ENCODE results near the gene SPIN2A.
"Not testable (repeated sequence)": the region's sequence is repeated elsewhere in the genome, so short reads cannot be mapped to it uniquely, and the experiment has no call there.

SPIN2A gene

GRCh38 chrX:57137073-57137472 is at the start of gene SPIN2A:
SPIN2A (minus strand) TSS chrX:57137397; CDS start chrX:57136597, 800 bp downstream.
- POLR2A ChIA-PET; DNase-seq (ENCODE audit: extremely low spot score); CTCF ChIA-PET: not testable (repeated sequence)

DNA sequence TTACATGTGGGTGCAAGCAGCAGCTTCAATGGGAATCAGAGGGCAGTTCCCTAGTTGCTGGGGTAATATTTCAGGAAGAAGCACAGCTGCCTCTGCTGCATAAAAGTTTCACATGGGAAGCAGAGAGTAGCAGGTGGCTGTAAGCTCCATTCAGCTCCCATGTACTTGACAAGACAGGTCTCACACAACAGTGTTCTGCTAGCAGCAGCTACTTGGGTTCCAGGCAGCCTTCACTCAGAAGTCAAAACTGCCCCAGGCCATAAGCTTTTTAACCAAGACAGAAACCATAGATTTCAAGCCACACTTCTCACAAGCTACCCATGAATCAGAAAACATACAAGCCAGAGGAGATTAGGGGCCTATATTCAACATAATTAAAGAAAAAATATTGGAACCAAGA is 41.4 kb upstream of the SPIN2A start:
- DNase-seq (ENCODE audit: extremely low spot score): no peak
- TF ChIP-seq HDGF (IDR thresholded peaks at IDR 0.05; ENCODE audit: borderline replicate concordance) (no peak), L3MBTL2 (conservative IDR thresholded peaks at IDR 0.05) (no peak), FOXK2 (IDR thresholded peaks at IDR 0.05) (no peak), ZNF384 (IDR thresholded peaks at IDR 0.05) (no peak), PKNOX1 (IDR thresholded peaks at IDR 0.05) (no peak), LEF1 (IDR thresholded peaks at IDR 0.05; ENCODE audit: borderline replicate concordance) (no peak), FOXA1 (IDR thresholded peaks at IDR 0.05) (no peak), ARNT (IDR thresholded peaks at IDR 0.05) (no peak), BHLHE40 (IDR thresholded peaks at IDR 0.05; ENCODE audit: borderline replicate concordance) (no peak), ELF4 (IDR thresholded peaks at IDR 0.05) (no peak)
- ChIA-PET CTCF (no interaction called here), POLR2A (no interaction called here)

- no peak for DNase-seq (ENCODE audit: extremely low spot score)
- TF ChIP-seq NFRKB (IDR thresholded peaks at IDR 0.05) (no peak), SP1 (IDR thresholded peaks at IDR 0.05) (no peak), ARNT (IDR thresholded peaks at IDR 0.05) (no peak), TARDBP (IDR thresholded peaks at IDR 0.05) (no peak), ZNF384 (IDR thresholded peaks at IDR 0.05) (no peak), FOXK2 (IDR thresholded peaks at IDR 0.05) (no peak), BHLHE40 (IDR thresholded peaks at IDR 0.05; ENCODE audit: borderline replicate concordance) (no peak), FOXM1 (IDR thresholded peaks at IDR 0.05; ENCODE audit: borderline replicate concordance) (no peak), LEF1 (IDR thresholded peaks at IDR 0.05; ENCODE audit: borderline replicate concordance) (no peak), L3MBTL2 (conservative IDR thresholded peaks at IDR 0.05) (no peak), SUZ12 (IDR thresholded peaks at IDR 0.05) (no peak), HDGF (IDR thresholded peaks at IDR 0.05; ENCODE audit: borderline replicate concordance) (no peak)
- POLR2A ChIA-PET: no interaction called here
- CTCF ChIA-PET: no interaction called here
Observed at GRCh38 chrX:57177070-57177469, 39.9 kb upstream of the SPIN2A start.

GRCh38 chrX:57172544-57172943 is 35.3 kb upstream of the SPIN2A start:
- DNase-seq (ENCODE audit: extremely low spot score): no peak

DNA sequence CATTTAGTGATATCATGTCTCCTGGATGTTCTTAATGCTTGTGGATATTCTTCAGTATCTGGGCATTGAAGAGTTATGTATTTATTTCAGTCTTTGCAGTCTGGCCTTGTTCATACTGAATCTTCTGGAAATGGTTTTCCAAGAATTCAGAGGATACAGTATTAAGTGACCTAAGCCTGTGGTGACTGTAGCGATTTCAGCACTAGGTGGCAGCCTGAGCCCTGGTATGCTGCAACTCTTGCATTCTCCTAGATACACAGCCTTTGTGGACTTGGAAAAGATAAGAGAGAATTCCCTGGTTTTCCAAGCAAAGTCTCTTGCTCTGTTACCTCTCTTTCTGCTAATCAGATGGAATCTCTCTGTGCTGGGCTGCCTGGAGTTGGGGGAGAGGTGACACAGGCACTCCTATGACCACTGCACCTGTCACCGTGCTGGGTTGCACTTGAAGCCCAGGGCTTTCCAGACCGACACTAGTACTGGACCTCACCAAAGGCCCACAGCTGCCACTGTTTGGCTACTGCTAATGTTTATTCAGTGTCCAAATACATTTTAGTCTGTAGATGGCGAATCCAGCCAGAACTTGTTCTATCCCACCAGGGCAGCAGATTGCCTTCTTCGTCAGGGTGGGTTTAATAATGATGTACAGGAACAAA is 19.3 kb upstream of the SPIN2A start:
- TF ChIP-seq FOXA1 (IDR thresholded peaks at IDR 0.05) (no peak), BHLHE40 (IDR thresholded peaks at IDR 0.05; ENCODE audit: borderline replicate concordance) (no peak), HDGF (IDR thresholded peaks at IDR 0.05; ENCODE audit: borderline replicate concordance) (no peak), SUZ12 (IDR thresholded peaks at IDR 0.05) (no peak), ARNT (IDR thresholded peaks at IDR 0.05) (no peak), L3MBTL2 (conservative IDR thresholded peaks at IDR 0.05) (no peak), LEF1 (IDR thresholded peaks at IDR 0.05; ENCODE audit: borderline replicate concordance) (no peak), FOXM1 (IDR thresholded peaks at IDR 0.05; ENCODE audit: borderline replicate concordance) (no peak), FOXK2 (IDR thresholded peaks at IDR 0.05) (no peak), NFRKB (IDR thresholded peaks at IDR 0.05) (no peak), TARDBP (IDR thresholded peaks at IDR 0.05) (no peak), CTBP1 (IDR thresholded peaks at IDR 0.05; ENCODE audit: borderline replicate concordance) (no peak), ELF4 (IDR thresholded peaks at IDR 0.05) (no peak), SP1 (IDR thresholded peaks at IDR 0.05) (no peak)
- POLR2A ChIA-PET: no interaction called here
- CTCF ChIA-PET: no interaction called here
- DNase-seq (ENCODE audit: extremely low spot score): peak; percentile 22

More at GRCh38 chrX:57172544-57172943, 35.3 kb upstream of the SPIN2A start:
- ChIA-PET CTCF (no interaction called here), POLR2A (no interaction called here)
- no peak for TF ChIP-seq L3MBTL2 (conservative IDR thresholded peaks at IDR 0.05)
- TF ChIP-seq ELF4 (IDR thresholded peaks at IDR 0.05): no peak
- TF ChIP-seq FOXA1 (IDR thresholded peaks at IDR 0.05): no peak
- TF ChIP-seq PKNOX1 (IDR thresholded peaks at IDR 0.05): no peak
- TF ChIP-seq ARNT (IDR thresholded peaks at IDR 0.05): no peak
- TF ChIP-seq SP1 (IDR thresholded peaks at IDR 0.05): no peak
- no peak for TF ChIP-seq BHLHE40 (IDR thresholded peaks at IDR 0.05; ENCODE audit: borderline replicate concordance)
- TF ChIP-seq HDGF (IDR thresholded peaks at IDR 0.05; ENCODE audit: borderline replicate concordance): no peak
- no peak for TF ChIP-seq NFRKB (IDR thresholded peaks at IDR 0.05)
- no peak for TF ChIP-seq CTBP1 (IDR thresholded peaks at IDR 0.05; ENCODE audit: borderline replicate concordance)
- no peak for TF ChIP-seq SUZ12 (IDR thresholded peaks at IDR 0.05)
- no peak for TF ChIP-seq FOXM1 (IDR thresholded peaks at IDR 0.05; ENCODE audit: borderline replicate concordance)
- no peak for TF ChIP-seq FOXK2 (IDR thresholded peaks at IDR 0.05)
- TF ChIP-seq ZNF384 (IDR thresholded peaks at IDR 0.05): no peak

GRCh38 chrX:57155171-57155570 is 18.0 kb upstream of the SPIN2A start:
- POLR2A ChIA-PET: no interaction called here

GRCh38 chrX:57152222-57152621 is 15.0 kb upstream of the SPIN2A start:
- CTCF ChIA-PET; POLR2A ChIA-PET; DNase-seq (ENCODE audit: extremely low spot score): not testable (repeated sequence)

More at GRCh38 chrX:57155171-57155570, 18.0 kb upstream of the SPIN2A start:
- no peak for DNase-seq (ENCODE audit: extremely low spot score)
- TF ChIP-seq TARDBP (IDR thresholded peaks at IDR 0.05): no peak
- no peak for TF ChIP-seq SUZ12 (IDR thresholded peaks at IDR 0.05)
- no peak for TF ChIP-seq HDGF (IDR thresholded peaks at IDR 0.05; ENCODE audit: borderline replicate concordance)
- no peak for TF ChIP-seq ZNF384 (IDR thresholded peaks at IDR 0.05)
- TF ChIP-seq SP1 (IDR thresholded peaks at IDR 0.05): no peak
- no peak for TF ChIP-seq ELF4 (IDR thresholded peaks at IDR 0.05)
- TF ChIP-seq L3MBTL2 (conservative IDR thresholded peaks at IDR 0.05): no peak
- TF ChIP-seq CTBP1 (IDR thresholded peaks at IDR 0.05; ENCODE audit: borderline replicate concordance): no peak
- no peak for TF ChIP-seq NFRKB (IDR thresholded peaks at IDR 0.05)
- TF ChIP-seq FOXM1 (IDR thresholded peaks at IDR 0.05; ENCODE audit: borderline replicate concordance): no peak
- TF ChIP-seq ARNT (IDR thresholded peaks at IDR 0.05): no peak
- TF ChIP-seq LEF1 (IDR thresholded peaks at IDR 0.05; ENCODE audit: borderline replicate concordance): no peak
- no peak for TF ChIP-seq FOXK2 (IDR thresholded peaks at IDR 0.05)
- no peak for TF ChIP-seq FOXA1 (IDR thresholded peaks at IDR 0.05)
- no peak for TF ChIP-seq PKNOX1 (IDR thresholded peaks at IDR 0.05)
- TF ChIP-seq BHLHE40 (IDR thresholded peaks at IDR 0.05; ENCODE audit: borderline replicate concordance): no peak
- CTCF ChIA-PET: interaction anchor here (0.8 kb wide), 1 partner anchor 131 kb away, joined by 4 read pairs; the partner anchor contains the start of gene FAAH2

All from HEK293T (cell line).